SU-DHL-6 (cell line): ENCODE data around the gene RBP4.

ENCODE experiments used
- H2AFZ ChIP-seq: fragments of 200-600 bp; sonication (generic); 2 replicates; pipeline ENCODE4 v1.6.1; 2014; ENCODE audit warnings: low read depth, mild to moderate bottlenecking, moderate library complexity, mixed read lengths, antibody characterized with exemption, low read length; ENCODE audit not compliant: severe bottlenecking
- H3F3A ChIP-seq: fragments of 200-600 bp; shearing (Covaris generic); 2 replicates; pipeline ENCODE4 v1.6.0; 2016; ENCODE audit warnings: antibody characterized with exemption, mild to moderate bottlenecking; ENCODE audit not compliant: insufficient read depth
- H3K27ac ChIP-seq: fragments of 200-600 bp; sonication (generic); 2 replicates; pipeline ENCODE4 v1.5.1; 2016; ENCODE audit warnings: low read depth, mild to moderate bottlenecking, low read length, moderate library complexity, mixed read lengths
- H3K27me3 ChIP-seq: fragments of 200-600 bp; sonication (generic), shearing (Covaris generic); 2 replicates; pipeline ENCODE4 v1.6.0; 2014; ENCODE audit warnings: mild to moderate bottlenecking, low read length
- H3K36me3 ChIP-seq: fragments of 200-600 bp; sonication (generic); 2 replicates; pipeline ENCODE4 v1.6.1; 2014; ENCODE audit warnings: mild to moderate bottlenecking, low read length, mixed read lengths
- H3K4me2 ChIP-seq: fragments of 300-600, 200-600 bp; shearing (Covaris generic), sonication (generic); 2 replicates; pipeline ENCODE4 v1.6.0; 2014; ENCODE audit warnings: low read length, low read depth, mild to moderate bottlenecking; ENCODE audit not compliant: poor library complexity, severe bottlenecking
- H3K4me3 ChIP-seq: fragments of 200-600 bp; sonication (generic); 2 replicates; pipeline ENCODE4 v1.5.1; 2014; ENCODE audit warnings: antibody characterized with exemption, low read length, mild to moderate bottlenecking, mixed read lengths; ENCODE audit not compliant: insufficient read depth, poor library complexity, severe bottlenecking
- H3K79me2 ChIP-seq: fragments of 200-600 bp; sonication (generic); 2 replicates; pipeline ENCODE4 v1.6.1; 2014; ENCODE audit warnings: mild to moderate bottlenecking, low read length, moderate library complexity; ENCODE audit not compliant: insufficient read depth
- H3K9ac ChIP-seq: fragments of 200-600 bp; sonication (generic); 2 replicates; pipeline ENCODE4 v1.7.0; 2014; ENCODE audit warnings: mild to moderate bottlenecking, low read length
- H3K9me2 ChIP-seq: fragments of 200-600 bp; sonication (generic); replicated peaks from 2 replicates; pipeline ENCODE4 v1.6.1; 2014; ENCODE audit warnings: low read length; ENCODE audit not compliant: insufficient read depth
- H3K9me3 ChIP-seq: fragments of 200-600 bp; sonication (generic); 2 replicates; pipeline ENCODE4 v1.6.1; 2014; ENCODE audit warnings: low read length, mixed read lengths; ENCODE audit not compliant: insufficient read depth
- H4K20me1 ChIP-seq: fragments of 200-600 bp; sonication (generic); 2 replicates; pipeline ENCODE4 v1.6.1; 2014; ENCODE audit warnings: low read depth, mild to moderate bottlenecking, antibody characterized with exemption, low read length, moderate library complexity, mixed read lengths
- EZH2phosphoT487 ChIP-seq: fragments of 200-600 bp; sonication (generic), shearing (Covaris generic); conservative IDR thresholded peaks from 2 replicates; pipeline ENCODE4 v1.6.1; 2018; ENCODE audit warnings: mild to moderate bottlenecking, antibody characterized with exemption, low read length, moderate library complexity, mixed read lengths
- TF ChIP-seq, protein P1 (sequence below): fragments of 200-600 bp; sonication (generic); IDR thresholded peaks from one replicate; pipeline ENCODE4 v1.5.1; 2017; ENCODE audit warnings: antibody characterized with exemption, mild to moderate bottlenecking, low read length, moderate library complexity; ENCODE audit not compliant: insufficient read depth, poor library complexity, severe bottlenecking

RBP4 gene

DNA sequence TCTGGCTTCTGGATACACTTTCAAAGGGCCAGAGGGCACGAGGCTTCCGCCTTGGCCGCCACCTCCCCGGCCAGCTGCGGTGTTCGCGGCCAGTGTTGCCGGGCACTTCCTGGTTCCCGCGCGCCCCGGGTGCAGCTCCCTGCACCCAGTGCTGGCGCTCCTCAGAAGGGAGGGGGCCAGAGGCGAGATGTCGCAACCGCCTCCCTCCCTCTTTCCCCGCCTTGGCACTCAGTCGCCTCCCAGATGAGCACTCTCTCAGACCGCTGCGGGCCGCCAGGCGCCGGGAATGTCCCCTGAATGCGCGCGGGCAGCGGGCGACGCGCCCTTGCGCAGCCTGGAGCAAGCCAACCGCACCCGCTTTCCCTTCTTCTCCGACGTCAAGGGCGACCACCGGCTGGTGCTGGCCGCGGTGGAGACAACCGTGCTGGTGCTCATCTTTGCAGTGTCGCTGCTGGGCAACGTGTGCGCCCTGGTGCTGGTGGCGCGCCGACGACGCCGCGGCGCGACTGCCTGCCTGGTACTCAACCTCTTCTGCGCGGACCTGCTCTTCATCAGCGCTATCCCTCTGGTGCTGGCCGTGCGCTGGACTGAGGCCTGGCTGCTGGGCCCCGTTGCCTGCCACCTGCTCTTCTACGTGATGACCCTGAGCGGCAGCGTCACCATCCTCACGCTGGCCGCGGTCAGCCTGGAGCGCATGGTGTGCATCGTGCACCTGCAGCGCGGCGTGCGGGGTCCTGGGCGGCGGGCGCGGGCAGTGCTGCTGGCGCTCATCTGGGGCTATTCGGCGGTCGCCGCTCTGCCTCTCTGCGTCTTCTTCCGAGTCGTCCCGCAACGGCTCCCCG, 34.4 kb downstream of the RBP4 start, which contains the start of gene FFAR4:
Gene FFAR4 (plus strand): TSS at position 231 of the 842 bp plus-strand sequence. CDS start 56 bp downstream, at position 287.
- no peaks in the 10 kb centered on the region for H3F3A ChIP-seq
- no peaks in the 10 kb centered on the region for H3K27me3 ChIP-seq
- H3K4me2 ChIP-seq = no peak within 1 kb of the TSS
- no peak within 1 kb of the TSS for H3K9ac ChIP-seq
- H4K20me1 ChIP-seq = no peaks in the 10 kb centered on the region
- H3K9me3 ChIP-seq = no peaks in the 10 kb centered on the region
- no peak within 1 kb of the TSS for H3K27ac ChIP-seq
- no peaks in the 10 kb centered on the region for H3K9me2 ChIP-seq
- no peaks in the 10 kb centered on the region for H3K79me2 ChIP-seq
- TF ChIP-seq, protein P1, sequence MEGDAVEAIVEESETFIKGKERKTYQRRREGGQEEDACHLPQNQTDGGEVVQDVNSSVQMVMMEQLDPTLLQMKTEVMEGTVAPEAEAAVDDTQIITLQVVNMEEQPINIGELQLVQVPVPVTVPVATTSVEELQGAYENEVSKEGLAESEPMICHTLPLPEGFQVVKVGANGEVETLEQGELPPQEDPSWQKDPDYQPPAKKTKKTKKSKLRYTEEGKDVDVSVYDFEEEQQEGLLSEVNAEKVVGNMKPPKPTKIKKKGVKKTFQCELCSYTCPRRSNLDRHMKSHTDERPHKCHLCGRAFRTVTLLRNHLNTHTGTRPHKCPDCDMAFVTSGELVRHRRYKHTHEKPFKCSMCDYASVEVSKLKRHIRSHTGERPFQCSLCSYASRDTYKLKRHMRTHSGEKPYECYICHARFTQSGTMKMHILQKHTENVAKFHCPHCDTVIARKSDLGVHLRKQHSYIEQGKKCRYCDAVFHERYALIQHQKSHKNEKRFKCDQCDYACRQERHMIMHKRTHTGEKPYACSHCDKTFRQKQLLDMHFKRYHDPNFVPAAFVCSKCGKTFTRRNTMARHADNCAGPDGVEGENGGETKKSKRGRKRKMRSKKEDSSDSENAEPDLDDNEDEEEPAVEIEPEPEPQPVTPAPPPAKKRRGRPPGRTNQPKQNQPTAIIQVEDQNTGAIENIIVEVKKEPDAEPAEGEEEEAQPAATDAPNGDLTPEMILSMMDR = no peak
- no peak for TF ChIP-seq EZH2phosphoT487
- no peak within 1 kb of the TSS for H2AFZ ChIP-seq
- no peaks in the 10 kb centered on the region for H3K36me3 ChIP-seq
- H3K4me3 ChIP-seq = no peak within 1 kb of the TSS

DNA sequence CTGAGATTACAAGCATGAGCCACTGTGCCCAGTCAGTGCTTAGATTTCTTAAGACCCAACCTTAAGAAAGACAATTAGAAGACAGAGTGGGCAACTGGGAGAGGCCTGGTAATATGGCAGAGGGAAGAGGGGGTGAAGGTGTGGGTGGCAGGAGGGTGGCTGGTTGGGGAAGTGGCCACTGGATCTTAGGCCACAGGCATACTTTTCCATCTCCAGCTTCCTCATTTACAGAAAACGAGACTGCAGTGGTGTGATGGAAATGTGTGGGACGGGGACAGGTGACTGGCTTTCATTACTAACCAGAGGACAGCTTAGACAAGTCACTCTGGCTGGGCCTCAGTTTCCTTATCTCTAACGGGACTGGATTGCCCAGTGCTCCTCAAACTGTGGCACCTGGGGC, 35.6 kb downstream of the RBP4 start:
- no peaks in the 10 kb centered on the region for H3K79me2 ChIP-seq
- no peak overlapping the region for H2AFZ ChIP-seq
- H3F3A ChIP-seq = no peaks in the 10 kb centered on the region
- H3K27me3 ChIP-seq = no peaks in the 10 kb centered on the region
- no peak overlapping the region for H3K4me3 ChIP-seq
- no peak overlapping the region for H3K4me2 ChIP-seq
- no peaks in the 10 kb centered on the region for H4K20me1 ChIP-seq
- no peaks in the 10 kb centered on the region for H3K9me3 ChIP-seq
- no peaks in the 10 kb centered on the region for H3K36me3 ChIP-seq
- H3K27ac ChIP-seq = no peak overlapping the region
- TF ChIP-seq, protein P1 = no peak
- TF ChIP-seq EZH2phosphoT487 = no peak
- no peak overlapping the region for H3K9ac ChIP-seq
- H3K9me2 ChIP-seq = no peaks in the 10 kb centered on the region

DNA sequence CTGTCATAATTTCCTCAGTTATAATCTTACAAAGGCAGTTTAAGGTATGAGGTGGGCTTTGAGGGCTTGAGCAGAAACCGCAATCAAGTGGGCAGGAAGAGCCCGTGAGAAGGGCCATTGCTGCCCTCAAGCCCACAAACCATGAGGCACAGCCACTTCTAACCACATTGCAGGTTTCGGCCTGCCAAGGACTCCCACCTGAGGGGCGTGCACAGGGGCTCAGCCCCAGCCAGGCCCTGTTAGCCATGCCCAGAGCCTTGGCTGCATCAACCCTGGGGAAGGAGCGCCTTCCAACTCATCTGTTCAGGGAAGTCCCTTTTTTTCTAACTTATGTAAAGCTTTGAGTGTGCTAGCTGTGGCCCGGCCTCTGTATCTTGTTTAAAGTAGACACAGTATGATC, 40.5 kb downstream of the RBP4 start:
- no peaks in the 10 kb centered on the region for H3K9me2 ChIP-seq
- H3K9me3 ChIP-seq = no peaks in the 10 kb centered on the region
- no peaks in the 10 kb centered on the region for H3F3A ChIP-seq
- H3K9ac ChIP-seq = no peak overlapping the region
- no peaks in the 10 kb centered on the region for H3K79me2 ChIP-seq
- H3K4me3 ChIP-seq = no peak overlapping the region
- no peaks in the 10 kb centered on the region for H4K20me1 ChIP-seq
- H3K36me3 ChIP-seq = no peaks in the 10 kb centered on the region
- no peak overlapping the region for H2AFZ ChIP-seq
- H3K27me3 ChIP-seq = no peaks in the 10 kb centered on the region
- TF ChIP-seq, protein P1 = no peak
- no peak for TF ChIP-seq EZH2phosphoT487
- H3K27ac ChIP-seq = no peak overlapping the region
- H3K4me2 ChIP-seq = no peak overlapping the region
